Dedifferentiated amniotic fluid mesenchymal stem cell (primary cell): Measurements from ENCODE around the gene ZNF672.

Source experiments
- DNase-seq: peaks from one replicate; pipeline ENCODE4 v3.0.0-alpha.2; 2016; ENCODE audit errors: extremely low spot score

ZNF672 gene

DNA sequence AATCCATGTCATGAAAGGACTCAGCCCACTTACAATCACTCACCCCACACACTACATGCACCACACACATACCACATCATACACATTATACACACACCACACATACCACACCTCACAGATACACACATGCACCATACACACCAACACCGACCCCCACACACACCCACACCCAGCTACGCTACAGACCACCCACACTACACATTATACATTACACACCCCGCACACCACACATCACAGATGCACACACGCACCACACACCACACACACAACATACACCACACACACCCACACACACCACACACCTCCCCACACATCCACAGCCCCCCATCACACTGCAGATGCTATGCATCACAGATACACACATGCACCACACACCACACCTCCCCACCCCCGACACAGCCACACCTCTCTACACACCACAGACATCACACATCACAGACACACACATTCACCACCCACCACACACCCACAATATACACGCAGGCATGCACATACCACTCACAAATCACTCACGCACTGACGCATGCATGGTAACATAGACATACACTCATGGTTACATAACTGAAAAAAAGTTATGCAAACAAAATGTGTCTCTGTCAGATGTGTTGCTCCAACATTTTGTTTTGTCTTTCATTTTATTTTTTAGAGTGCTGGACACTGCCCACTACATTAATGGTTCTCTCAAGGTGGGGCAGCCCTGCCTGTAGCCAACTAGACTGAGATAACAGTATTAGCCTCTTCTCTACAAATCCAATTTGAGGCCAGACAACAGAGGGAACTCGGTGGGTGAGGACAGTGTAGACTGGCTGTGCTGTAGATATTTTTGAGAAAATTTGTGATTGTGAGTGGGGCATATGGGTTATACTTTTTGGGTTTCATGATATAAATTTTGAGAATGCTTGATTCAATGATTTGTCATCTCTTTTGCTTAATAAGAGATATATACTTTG is 52.8 kb downstream of the ZNF672 start:
- no peak for DNase-seq

GRCh38 chr1:248891758-248892157 is 53.7 kb downstream of the ZNF672 start:
- no peak for DNase-seq

- DNase-seq, result no peak
Observed at GRCh38 chr1:248892590-248892989, 54.6 kb downstream of the ZNF672 start.

GRCh38 chr1:248894837-248895236 is 56.8 kb downstream of the ZNF672 start:
- DNase-seq, result no peak

GRCh38 chr1:248897412-248898337 is 59.7 kb downstream of the ZNF672 start:
- no peak for DNase-seq
